Stimulated activated CD8-positive, alpha-beta memory T cell treated with anti-CD3 and anti-CD28 coated beads, Interleukin-4, amount 100 ng/mL, for 48 hours (primary cell): ENCODE data around the gene LACC1.

ENCODE experiments used
- DNase-seq: peaks from one replicate; pipeline ENCODE4 v3.0.0-alpha.2; 2020

The LACC1 gene

GRCh38 chr13:43879755-43880181, at the start of gene LACC1:
TSS of gene LACC1 (plus strand) at chr13:43879904. CDS start at chr13:43880986, 1,082 bp downstream.
- DNase-seq, result no peak

- no peak for DNase-seq
Observed at GRCh38 chr13:43830497-43830881, 49.2 kb upstream of the LACC1 start.

- DNase-seq, result no peak
Observed at GRCh38 chr13:43831088-43831487, 48.6 kb upstream of the LACC1 start.

- DNase-seq, result no peak
Observed at GRCh38 chr13:43835701-43836100, 44.0 kb upstream of the LACC1 start.

- DNase-seq, result no peak
Observed at GRCh38 chr13:43838909-43839308, 40.8 kb upstream of the LACC1 start.

GRCh38 chr13:43846496-43847158, 33.1 kb upstream of the LACC1 start:
- DNase-seq, result no peak

GRCh38 chr13:43848001-43848649, 31.6 kb upstream of the LACC1 start:
- DNase-seq, result no peak

GRCh38 chr13:43850873-43851272, 28.8 kb upstream of the LACC1 start:
- no peak for DNase-seq

- DNase-seq, result no peak
Observed at GRCh38 chr13:43852923-43853404, 26.7 kb upstream of the LACC1 start.

GRCh38 chr13:43861863-43862262, 17.8 kb upstream of the LACC1 start:
- no peak for DNase-seq

GRCh38 chr13:43864921-43865320, 14.8 kb upstream of the LACC1 start:
- DNase-seq, result no peak

- no peak for DNase-seq
Observed at GRCh38 chr13:43865892-43866291, 13.8 kb upstream of the LACC1 start.

- no peak for DNase-seq
Observed at GRCh38 chr13:43872181-43872580, 7.5 kb upstream of the LACC1 start.

GRCh38 chr13:43874504-43875092, 5.1 kb upstream of the LACC1 start:
- no peak for DNase-seq

- DNase-seq, result no peak
Observed at GRCh38 chr13:43876366-43876765, 3.3 kb upstream of the LACC1 start.

- no peak for DNase-seq
Observed at GRCh38 chr13:43877326-43877725, 2.4 kb upstream of the LACC1 start.

GRCh38 chr13:43877766-43878165, 1.9 kb upstream of the LACC1 start:
- no peak for DNase-seq

- peak; percentile 82 for DNase-seq
Observed at GRCh38 chr13:43878892-43879754, 581 bp upstream of the LACC1 start, which contains the start of gene CCDC122. TSS of gene CCDC122 (minus strand) at chr13:43879740. CDS start at chr13:43869376, 10,364 bp downstream.

GRCh38 chr13:43880214-43880855, 631 bp downstream of the LACC1 start:
- no peak for DNase-seq

GRCh38 chr13:43880926-43881325, 1.2 kb downstream of the LACC1 start:
- DNase-seq, result no peak

- DNase-seq, result no peak
Observed at GRCh38 chr13:43881580-43881979, 1.9 kb downstream of the LACC1 start.

- DNase-seq, result no peak
Observed at GRCh38 chr13:43883631-43884030, 3.9 kb downstream of the LACC1 start.

GRCh38 chr13:43884222-43884621, 4.5 kb downstream of the LACC1 start:
- no peak for DNase-seq
